OCI-LY1 (cell line): ENCODE measurements around the gene KRTAP10-2.
"Not testable (repeated sequence)": the region's sequence is repeated elsewhere in the genome, so short reads cannot be mapped to it uniquely, and the experiment has no call there.

Experiments
- H2AFZ ChIP-seq: fragments of 200-600 bp; sonication (generic), shearing (Covaris generic); 2 replicates; pipeline ENCODE4 v1.6.0; 2014; ENCODE audit warnings: antibody characterized with exemption, mild to moderate bottlenecking, low read length
- H3F3A ChIP-seq: fragments of 200-600 bp; sonication (generic), shearing (Covaris generic); 2 replicates; pipeline ENCODE4 v1.6.0; 2014; ENCODE audit warnings: mild to moderate bottlenecking, antibody characterized with exemption, low read length, moderate library complexity; ENCODE audit not compliant: insufficient read depth
- H3K27ac ChIP-seq: fragments of 200-600 bp; sonication (generic); 2 replicates; pipeline ENCODE4 v1.5.1; 2014; ENCODE audit warnings: low read length, mixed run types, mild to moderate bottlenecking, low read depth; ENCODE audit not compliant: poor library complexity, severe bottlenecking
- H3K27me3 ChIP-seq: fragments of 200-600 bp; sonication (generic); 2 replicates; pipeline ENCODE4 v1.6.0; 2014; ENCODE audit warnings: antibody characterized with exemption, mild to moderate bottlenecking, low read length, moderate library complexity; ENCODE audit not compliant: insufficient read depth
- H3K36me3 ChIP-seq: fragments of 200-600 bp; sonication (generic); 2 replicates; pipeline ENCODE4 v1.6.1; 2014; ENCODE audit warnings: mild to moderate bottlenecking, antibody characterized with exemption, low read length, moderate library complexity, mixed read lengths; ENCODE audit not compliant: insufficient read depth
- H3K4me1 ChIP-seq: fragments of 200-600 bp; sonication (generic); 2 replicates; pipeline ENCODE4 v1.5.1; 2014; ENCODE audit warnings: mild to moderate bottlenecking, low read length, moderate library complexity; ENCODE audit not compliant: insufficient read depth, severe bottlenecking
- H3K4me2 ChIP-seq: fragments of 200-600 bp; sonication (generic), shearing (Covaris generic); 2 replicates; pipeline ENCODE4 v1.6.1; 2014; ENCODE audit warnings: low read length
- H3K4me3 ChIP-seq: fragments of 200-600 bp; sonication (generic); 2 replicates; pipeline ENCODE4 v1.5.1; 2014; ENCODE audit warnings: low read length, low read depth, mild to moderate bottlenecking, mixed read lengths; ENCODE audit not compliant: poor library complexity, severe bottlenecking
- H3K79me2 ChIP-seq: fragments of 200-600 bp; shearing (Covaris generic); 2 replicates; pipeline ENCODE4 v1.6.1; 2016; ENCODE audit warnings: mixed run types, low read length, mixed read lengths; ENCODE audit not compliant: insufficient read depth
- H3K9ac ChIP-seq: fragments of 200-600 bp; sonication (generic), shearing (Covaris generic); 2 replicates; pipeline ENCODE4 v1.6.1; 2014; ENCODE audit warnings: mild to moderate bottlenecking, low read length, mixed read lengths
- H3K9me2 ChIP-seq: fragments of 200-600 bp; sonication (generic), shearing (Covaris generic); 2 replicates; pipeline ENCODE4 v1.6.1; 2014; ENCODE audit warnings: low read depth, mild to moderate bottlenecking, low read length, mixed read lengths
- H3K9me3 ChIP-seq: fragments of 200-600 bp; shearing (Covaris generic); 2 replicates; pipeline ENCODE4 v1.6.1; 2014; ENCODE audit warnings: low read length, mixed read lengths
- H4K20me1 ChIP-seq: fragments of 200-600 bp; sonication (generic), shearing (Covaris generic); 2 replicates; pipeline ENCODE4 v1.6.0; 2016; ENCODE audit warnings: mild to moderate bottlenecking, low read length; ENCODE audit not compliant: insufficient read depth
- EZH2 ChIP-seq: fragments of 200-600 bp; sonication (generic), shearing (Covaris generic); IDR thresholded peaks from 2 replicates; pipeline ENCODE4 v1.8.0; 2017; ENCODE audit warnings: borderline replicate concordance, mixed run types, mild to moderate bottlenecking, antibody characterized with exemption, low read length, moderate library complexity, mixed read lengths
- TF ChIP-seq, protein P1 (sequence below): fragments of 200-600 bp; sonication (generic), shearing (Covaris generic); IDR thresholded peaks from 2 replicates; pipeline ENCODE4 v1.5.1; 2017; ENCODE audit warnings: mild to moderate bottlenecking, antibody characterized with exemption, low read length, moderate library complexity, mixed read lengths

KRTAP10-2 gene

DNA sequence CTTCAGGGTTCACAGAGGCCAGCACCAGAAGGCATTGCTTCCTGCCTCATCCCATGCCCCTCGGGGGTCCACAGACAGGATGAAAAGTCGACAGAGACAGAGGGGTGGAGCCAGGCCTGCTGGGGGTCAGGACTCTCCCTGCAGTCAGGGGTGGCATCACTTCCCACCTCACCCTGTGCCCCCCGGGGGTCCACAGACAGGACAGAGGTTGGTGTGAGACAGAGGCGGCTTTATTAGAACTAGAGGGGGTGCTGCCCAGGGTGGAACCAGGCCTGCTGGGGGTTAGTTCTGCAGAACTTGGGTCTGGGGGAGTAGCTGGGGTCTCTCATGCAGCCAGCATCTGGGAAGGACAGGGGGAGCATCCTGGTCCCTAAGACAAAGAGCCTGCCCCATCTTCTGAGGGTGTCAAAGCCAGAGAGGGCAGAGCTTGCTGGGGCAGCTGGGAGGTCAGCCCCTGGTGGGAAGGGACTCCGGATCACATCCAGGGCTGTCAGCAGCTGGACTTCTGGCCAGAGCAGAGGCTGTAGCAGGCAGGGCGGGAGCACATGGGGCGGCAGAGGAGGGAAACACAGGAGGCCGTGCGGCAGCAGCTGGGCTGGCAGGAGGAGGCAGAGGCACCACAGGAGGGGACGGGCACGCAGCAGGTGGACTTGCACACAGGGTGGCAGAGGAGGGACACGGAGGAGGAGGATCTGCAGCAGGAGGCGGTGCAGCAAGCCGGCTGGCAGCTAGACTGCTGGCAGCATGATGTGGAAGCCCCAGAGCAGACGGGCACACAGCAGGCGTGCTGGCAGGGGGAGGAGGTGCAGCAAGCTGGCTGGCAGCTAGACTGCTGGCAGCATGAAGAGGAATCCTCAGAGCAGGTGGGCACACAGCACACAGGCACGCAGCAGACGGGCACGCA lies 39.8 kb upstream of the KRTAP10-2 start:
- H3K27me3 ChIP-seq, H3K27ac ChIP-seq, H2AFZ ChIP-seq: not testable (repeated sequence)

DNA sequence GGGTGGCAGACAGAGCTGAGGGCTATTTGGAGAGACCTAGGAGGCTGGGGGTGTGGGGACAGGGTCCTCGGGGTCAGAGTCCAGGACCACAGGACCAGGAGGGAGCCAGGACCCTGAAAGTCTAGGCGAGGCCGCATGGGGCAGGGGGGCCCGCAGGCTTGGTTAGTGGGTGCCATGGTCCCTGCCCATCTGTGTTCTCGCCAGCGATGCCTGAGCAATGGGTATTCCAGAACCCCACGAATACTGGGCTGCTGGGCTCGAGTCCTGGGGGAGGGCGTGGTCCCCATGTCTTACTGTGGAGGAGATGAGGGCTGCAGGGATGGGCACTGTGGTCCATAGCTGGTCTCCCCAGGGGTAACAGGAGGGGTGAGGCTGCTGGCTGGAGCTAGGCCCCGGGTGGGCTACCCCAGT lies 39.0 kb upstream of the KRTAP10-2 start:
- no peak overlapping the region for H3K27ac ChIP-seq
- no peak overlapping the region for H3K4me2 ChIP-seq
- no peak overlapping the region for H3K4me3 ChIP-seq
- H3K9me3 ChIP-seq: no peaks in the 10 kb centered on the region
- no peak overlapping the region for H3K9ac ChIP-seq
- H3K4me1 ChIP-seq: no peaks in the 10 kb centered on the region
- H4K20me1 ChIP-seq: no peaks in the 10 kb centered on the region
- H3K36me3 ChIP-seq: no peaks in the 10 kb centered on the region
- TF ChIP-seq, protein P1, sequence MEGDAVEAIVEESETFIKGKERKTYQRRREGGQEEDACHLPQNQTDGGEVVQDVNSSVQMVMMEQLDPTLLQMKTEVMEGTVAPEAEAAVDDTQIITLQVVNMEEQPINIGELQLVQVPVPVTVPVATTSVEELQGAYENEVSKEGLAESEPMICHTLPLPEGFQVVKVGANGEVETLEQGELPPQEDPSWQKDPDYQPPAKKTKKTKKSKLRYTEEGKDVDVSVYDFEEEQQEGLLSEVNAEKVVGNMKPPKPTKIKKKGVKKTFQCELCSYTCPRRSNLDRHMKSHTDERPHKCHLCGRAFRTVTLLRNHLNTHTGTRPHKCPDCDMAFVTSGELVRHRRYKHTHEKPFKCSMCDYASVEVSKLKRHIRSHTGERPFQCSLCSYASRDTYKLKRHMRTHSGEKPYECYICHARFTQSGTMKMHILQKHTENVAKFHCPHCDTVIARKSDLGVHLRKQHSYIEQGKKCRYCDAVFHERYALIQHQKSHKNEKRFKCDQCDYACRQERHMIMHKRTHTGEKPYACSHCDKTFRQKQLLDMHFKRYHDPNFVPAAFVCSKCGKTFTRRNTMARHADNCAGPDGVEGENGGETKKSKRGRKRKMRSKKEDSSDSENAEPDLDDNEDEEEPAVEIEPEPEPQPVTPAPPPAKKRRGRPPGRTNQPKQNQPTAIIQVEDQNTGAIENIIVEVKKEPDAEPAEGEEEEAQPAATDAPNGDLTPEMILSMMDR: no peak
- TF ChIP-seq EZH2: no peak
- H3K79me2 ChIP-seq: no peaks in the 10 kb centered on the region
- H3K27me3 ChIP-seq: no peaks in the 10 kb centered on the region
- H3K9me2 ChIP-seq: no peaks in the 10 kb centered on the region
- H3F3A ChIP-seq: no peaks in the 10 kb centered on the region
- no peak overlapping the region for H2AFZ ChIP-seq

More for the DNA sequence above, 39.8 kb upstream of the KRTAP10-2 start:
- H3K9me3 ChIP-seq, H3F3A ChIP-seq, H3K79me2 ChIP-seq, H3K4me2 ChIP-seq, H3K9me2 ChIP-seq, H3K9ac ChIP-seq, H3K36me3 ChIP-seq, H3K4me3 ChIP-seq, H3K4me1 ChIP-seq, H4K20me1 ChIP-seq: not testable (repeated sequence)

- H3K27me3 ChIP-seq: no peaks in the 10 kb centered on the region
- H3K4me3 ChIP-seq: no peak overlapping the region
- H3K4me2 ChIP-seq: no peak overlapping the region
- H3K79me2 ChIP-seq: no peaks in the 10 kb centered on the region
- H3K4me1 ChIP-seq: no peaks in the 10 kb centered on the region
- H3F3A ChIP-seq: no peaks in the 10 kb centered on the region
- no peaks in the 10 kb centered on the region for H4K20me1 ChIP-seq
- no peaks in the 10 kb centered on the region for H3K9me2 ChIP-seq
- no peaks in the 10 kb centered on the region for H3K9me3 ChIP-seq
- no peak overlapping the region for H3K27ac ChIP-seq
- no peak overlapping the region for H3K9ac ChIP-seq
- no peak overlapping the region for H2AFZ ChIP-seq
- H3K36me3 ChIP-seq: no peaks in the 10 kb centered on the region
- no peak for TF ChIP-seq EZH2
- TF ChIP-seq, protein P1: no peak
Observed at GRCh38 chr21:44589586-44590305, 38.4 kb upstream of the KRTAP10-2 start.
